Fibroblast of lung (primary cell): ENCODE results near the gene EDDM13. TPM values are rescaled to one million over a fixed set of nuclear protein-coding genes. Genes with fewer than 3 reads are reported as not detected.

Experiments used
- DNase-seq, 2 donors: peaks; one replicate each; pipeline versions ENCODE4 v3.0.0 to v3.0.0-alpha.2; 2010; ENCODE audit warnings: low read depth in 2 of 2
- H2AFZ ChIP-seq: 2 replicates; pipeline ENCODE4 v1.5.1; 2012; ENCODE audit warnings: low read length, control low read depth, inconsistent platforms
- H3K27ac ChIP-seq: 2 replicates; pipeline ENCODE4 v1.5.1; 2011; ENCODE audit warnings: low read length, control low read depth; ENCODE audit not compliant: insufficient read depth
- H3K27me3 ChIP-seq: 2 replicates; pipeline ENCODE4 v1.5.1; 2011; ENCODE audit warnings: mild to moderate bottlenecking, low read length; ENCODE audit not compliant: control insufficient read depth, insufficient read depth
- H3K36me3 ChIP-seq: 2 replicates; pipeline ENCODE4 v1.5.1; 2011; ENCODE audit warnings: low read length; ENCODE audit not compliant: control insufficient read depth, insufficient read depth
- H3K4me1 ChIP-seq: 2 replicates; pipeline ENCODE4 v1.5.1; 2011; ENCODE audit warnings: low read length; ENCODE audit not compliant: control insufficient read depth, insufficient read depth; ENCODE audit errors: extremely low read depth
- H3K4me2 ChIP-seq: 2 replicates; pipeline ENCODE4 v1.5.1; 2011; ENCODE audit warnings: low read length, control low read depth; ENCODE audit not compliant: insufficient read depth; ENCODE audit errors: extremely low read depth
- H3K4me3 ChIP-seq, 4 experiments: fragments of 200-600 bp in 1 of 4; sonication (generic) in 1 of 4; replicated peaks in 1 of 4; 2 replicates each; pipeline ENCODE4 v1.5.1; 2011 to 2016; ENCODE audit warnings: low read length in 4 of 4, low read depth in 3 of 4, mild to moderate bottlenecking in 3 of 4, control low read depth in 2 of 4, inconsistent platforms in 1 of 4, mixed read lengths in 1 of 4; ENCODE audit not compliant: insufficient read depth in 1 of 4; ENCODE audit errors: control extremely low read depth in 1 of 4
- H3K79me2 ChIP-seq: 2 replicates; pipeline ENCODE4 v1.5.1; 2012; ENCODE audit warnings: mild to moderate bottlenecking, low read length, inconsistent platforms; ENCODE audit not compliant: control insufficient read depth, insufficient read depth
- H3K9ac ChIP-seq: 2 replicates; pipeline ENCODE4 v1.5.1; 2011; ENCODE audit warnings: mild to moderate bottlenecking, low read length, control low read depth; ENCODE audit not compliant: insufficient read depth
- H3K9me3 ChIP-seq: 2 replicates; pipeline ENCODE4 v1.5.1; 2012; ENCODE audit warnings: low read depth, low read length; ENCODE audit not compliant: control insufficient read depth, insufficient read depth
- H4K20me1 ChIP-seq: 2 replicates; pipeline ENCODE4 v1.5.1; 2011; ENCODE audit warnings: low read length; ENCODE audit not compliant: control insufficient read depth, insufficient read depth; ENCODE audit errors: extremely low read depth
- CTCF ChIP-seq, 2 donors: IDR thresholded peaks in 1 of 2; conservative IDR thresholded peaks in 1 of 2; 1 replicate in 1 of 2; 2 replicates in 1 of 2; pipeline ENCODE4 v1.5.1; 2011 to 2012; ENCODE audit warnings: low read length in 2 of 2, control low read depth in 1 of 2, inconsistent platforms in 1 of 2, low read depth in 1 of 2, mild to moderate bottlenecking in 1 of 2
- EZH2 ChIP-seq: IDR thresholded peaks from 2 replicates; pipeline ENCODE4 v1.5.1; 2012; ENCODE audit warnings: low read length, control low read depth, mild to moderate bottlenecking; ENCODE audit errors: missing control alignments
- polyA plus RNA-seq, 2 donors: library from polyadenylated mRNA; depleted of rRNA in 1 of 2; stranded (reverse) in 1 of 2; unstranded in 1 of 2; fragments of >200 nt; gene quantifications; 2 replicates each; pipeline ENCODE4 v1.2.1, GENCODE V29; 2011 to 2012; ENCODE audit warnings: missing spikeins in 1 of 2
- total RNA-seq: library from RNA; depleted of rRNA; stranded (reverse); fragments of >200 nt; gene quantifications from 2 replicates; pipeline ENCODE4 v1.2.1, GENCODE V29; 2014

EDDM13 gene
- total and polyA plus RNA-seq, 2 donors (not counting 1 experiment from before 2014, with no cell fraction given): not detected

DNA sequence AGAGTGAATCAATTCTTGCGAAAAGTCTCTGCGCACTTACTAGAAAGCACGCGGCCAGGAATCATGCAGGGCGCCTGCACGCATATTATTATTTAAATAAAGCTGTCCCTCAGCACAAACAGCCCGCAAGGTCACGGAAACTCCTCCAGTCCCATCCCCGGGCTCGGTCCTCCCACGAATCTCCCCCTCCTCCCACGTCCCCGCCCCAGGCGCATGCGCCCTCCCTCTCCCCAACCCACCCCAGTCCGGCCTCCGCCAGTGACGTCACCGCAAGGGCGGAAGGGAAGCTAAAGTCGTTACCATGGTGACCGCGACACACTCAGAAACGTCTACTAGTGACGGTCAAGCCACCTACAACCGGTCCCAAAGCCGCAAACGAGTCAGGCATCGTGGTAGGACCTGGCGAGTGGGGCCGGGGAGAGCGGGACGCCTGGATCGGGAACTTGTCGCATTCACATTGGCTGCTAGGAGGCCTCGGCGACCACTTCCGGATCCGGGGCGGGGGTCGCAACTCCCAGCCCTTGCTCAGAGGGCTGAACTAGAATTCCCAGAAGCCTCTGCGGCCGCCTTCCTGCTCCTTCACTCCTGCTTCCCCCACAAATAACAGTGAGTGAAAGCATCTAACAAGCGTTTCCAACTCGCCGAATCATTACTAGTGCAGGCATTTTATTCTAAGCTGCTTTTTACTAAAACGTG, 42.0 kb downstream of the EDDM13 start, which contains the start of gene ZSCAN5A:
Gene ZSCAN5A, minus strand, starts transcription at position 459 of the 696 bp plus-strand sequence. CDS start 89,793 bp downstream, outside the sequence.
- Histone ChIP-seq H3K27me3 (no peaks in the 10 kb centered on the region), H4K20me1 (no peaks in the 10 kb centered on the region), H3K9me3 (no peaks in the 10 kb centered on the region), H3K27ac (peak within 1 kb of the TSS; percentile 100), H3K4me2 (peak within 1 kb of the TSS; percentile 99), H3K36me3 (no peaks in the 10 kb centered on the region), H3K4me1 (peaks cover 4% of the 10 kb centered on the region), H3K4me3 (peak within 1 kb of the TSS; percentile 70 to 96 (median 84)), H3K79me2 (no peaks in the 10 kb centered on the region), H2AFZ (peak within 1 kb of the TSS; percentile 96), H3K9ac (peak within 1 kb of the TSS; percentile 99)
- no peak for TF ChIP-seq CTCF (conservative IDR thresholded peaks at IDR 0.05 in 1 of 2, IDR thresholded peaks at IDR 0.05 in 1 of 2; ENCODE audit: low read depth in 1 of 2, low read length in 2 of 2)
- TF ChIP-seq EZH2: no peak
- DNase-seq: peak; percentile 94 to 96

- H3K36me3 ChIP-seq: no peaks in the 10 kb centered on the region
- H3K9ac ChIP-seq: peak overlapping the region; percentile 99
- no peak for TF ChIP-seq EZH2
- TF ChIP-seq CTCF (conservative IDR thresholded peaks at IDR 0.05 in 1 of 2, IDR thresholded peaks at IDR 0.05 in 1 of 2; ENCODE audit: low read depth in 1 of 2, low read length in 2 of 2): no peak
- peak overlapping the region; percentile 70 to 96 (median 84) for H3K4me3 ChIP-seq
- H3K4me1 ChIP-seq: peaks cover 4% of the 10 kb centered on the region
- peak; percentile 97 to 98 for DNase-seq
- no peaks in the 10 kb centered on the region for H4K20me1 ChIP-seq
- no peaks in the 10 kb centered on the region for H3K9me3 ChIP-seq
- no peaks in the 10 kb centered on the region for H3K79me2 ChIP-seq
- H3K27ac ChIP-seq: peak overlapping the region; percentile 100
- peak overlapping the region; percentile 98 for H3K4me2 ChIP-seq
- H2AFZ ChIP-seq: peak overlapping the region; percentile 93
- H3K27me3 ChIP-seq: no peaks in the 10 kb centered on the region
These were observed 42.7 kb downstream of the EDDM13 start for GRCh38 chr19:56315077-56315828.

- TF ChIP-seq CTCF (conservative IDR thresholded peaks at IDR 0.05 in 1 of 2, IDR thresholded peaks at IDR 0.05 in 1 of 2; ENCODE audit: low read depth in 1 of 2, low read length in 2 of 2) (no peak), EZH2 (no peak)
- H4K20me1 ChIP-seq: no peaks in the 10 kb centered on the region
- H2AFZ ChIP-seq: no peak overlapping the region
- no peaks in the 10 kb centered on the region for H3K27me3 ChIP-seq
- no peaks in the 10 kb centered on the region for H3K79me2 ChIP-seq
- no peak overlapping the region for H3K4me3 ChIP-seq
- H3K9me3 ChIP-seq: no peaks in the 10 kb centered on the region
- H3K4me2 ChIP-seq: no peak overlapping the region
- no peak overlapping the region for H3K27ac ChIP-seq
- peaks cover 4% of the 10 kb centered on the region for H3K4me1 ChIP-seq
- DNase-seq: no peak
- no peak overlapping the region for H3K9ac ChIP-seq
- H3K36me3 ChIP-seq: no peaks in the 10 kb centered on the region
These were observed 44.2 kb downstream of the EDDM13 start for GRCh38 chr19:56316728-56317127.
